Parathyroid adenoma (tissue), 2 donors: ENCODE measurements around the gene TGFA.

Experiments used
- H2AFZ ChIP-seq: fragments of 300-600 bp; sonication (generic); one replicate; pipeline ENCODE4 v1.7.0; 2017; ENCODE audit warnings: antibody characterized with exemption, mild to moderate bottlenecking
- H3K27ac ChIP-seq: fragments of 300-600 bp; sonication (generic); one replicate; pipeline ENCODE4 v1.7.0; 2017
- H3K27me3 ChIP-seq: fragments of 300-600 bp; sonication (generic); one replicate; pipeline ENCODE4 v1.7.0; 2017; ENCODE audit warnings: low read length; ENCODE audit not compliant: control insufficient read depth, insufficient read depth
- H3K36me3 ChIP-seq: fragments of 300-600 bp; sonication (generic); one replicate; pipeline ENCODE4 v1.7.0; 2017; ENCODE audit warnings: low read length; ENCODE audit not compliant: control insufficient read depth, insufficient read depth
- H3K4me1 ChIP-seq: fragments of 300-600 bp; sonication (generic); one replicate; pipeline ENCODE4 v1.7.0; 2017; ENCODE audit warnings: control low read depth
- H3K4me2 ChIP-seq: fragments of 300-600 bp; sonication (generic); one replicate; pipeline ENCODE4 v1.7.0; 2017; ENCODE audit warnings: low read length
- H3K4me3 ChIP-seq: fragments of 300-600 bp; sonication (generic); one replicate; pipeline ENCODE4 v1.7.0; 2017; ENCODE audit warnings: low read depth, low read length
- H3K79me2 ChIP-seq: fragments of 300-600 bp; sonication (generic); one replicate; pipeline ENCODE4 v1.7.0; 2017; ENCODE audit warnings: control low read depth
- H3K9ac ChIP-seq: fragments of 300-600 bp; sonication (generic); one replicate; pipeline ENCODE4 v1.7.0; 2017; ENCODE audit warnings: mild to moderate bottlenecking
- H3K9me3 ChIP-seq: fragments of 300-600 bp; sonication (generic); one replicate; pipeline ENCODE4 v1.7.0; 2017; ENCODE audit warnings: low read length; ENCODE audit not compliant: control insufficient read depth
- CTCF ChIP-seq: fragments of 300-600 bp; sonication (generic); IDR thresholded peaks from one replicate; pipeline ENCODE4 v1.7.0; 2017; ENCODE audit warnings: antibody characterized with exemption, mild to moderate bottlenecking
- donor health status: primary hyperparathyroidism.

Gene TGFA

GRCh38 chr2:70518557-70518956 is 35.1 kb downstream of the TGFA start:
- no peaks in the 10 kb centered on the region for H3K9me3 ChIP-seq
- no peaks in the 10 kb centered on the region for H3K27me3 ChIP-seq
- no peak overlapping the region for H3K9ac ChIP-seq
- H3K4me3 ChIP-seq: no peak overlapping the region
- H3K4me2 ChIP-seq: no peak overlapping the region
- no peaks in the 10 kb centered on the region for H3K79me2 ChIP-seq
- H3K27ac ChIP-seq: no peak overlapping the region
- H3K4me1 ChIP-seq: no peaks in the 10 kb centered on the region
- no peak for TF ChIP-seq CTCF
- H3K36me3 ChIP-seq: no peaks in the 10 kb centered on the region
- no peak overlapping the region for H2AFZ ChIP-seq

DNA sequence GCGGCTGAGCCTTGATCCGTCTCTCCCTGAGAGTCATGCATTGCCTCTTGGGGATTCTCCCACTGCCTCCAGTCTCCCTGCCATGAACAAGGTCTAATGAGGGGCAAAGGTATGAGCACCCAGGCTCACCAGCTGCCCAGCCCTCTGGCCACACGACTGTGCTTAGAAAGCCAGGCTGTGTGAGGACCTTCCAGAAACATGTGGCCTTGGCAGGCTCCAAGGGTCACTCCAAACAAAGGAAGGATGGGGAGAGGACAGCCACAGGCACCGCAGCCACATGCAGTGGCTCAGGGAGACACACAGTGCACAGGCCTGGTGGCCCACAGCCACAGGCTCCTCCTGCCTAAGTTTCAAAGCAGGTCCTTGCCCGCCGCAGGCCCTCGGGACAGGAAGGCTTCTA is 35.8 kb downstream of the TGFA start:
- Histone ChIP-seq H2AFZ (no peak overlapping the region), H3K4me3 (no peak overlapping the region), H3K9ac (no peak overlapping the region), H3K27me3 (no peaks in the 10 kb centered on the region), H3K4me1 (no peaks in the 10 kb centered on the region), H3K9me3 (no peaks in the 10 kb centered on the region), H3K36me3 (no peaks in the 10 kb centered on the region), H3K79me2 (no peaks in the 10 kb centered on the region), H3K27ac (no peak overlapping the region), H3K4me2 (no peak overlapping the region)
- TF ChIP-seq CTCF: no peak

GRCh38 chr2:70516596-70516995 is 37.0 kb downstream of the TGFA start:
- Histone ChIP-seq H3K9ac (no peak overlapping the region), H3K27ac (no peak overlapping the region), H3K27me3 (no peaks in the 10 kb centered on the region), H3K4me2 (no peak overlapping the region), H2AFZ (no peak overlapping the region), H3K4me3 (no peak overlapping the region), H3K79me2 (no peaks in the 10 kb centered on the region), H3K36me3 (no peaks in the 10 kb centered on the region), H3K4me1 (no peaks in the 10 kb centered on the region), H3K9me3 (no peaks in the 10 kb centered on the region)
- TF ChIP-seq CTCF: no peak

- H3K36me3 ChIP-seq: no peaks in the 10 kb centered on the region
- H3K9ac ChIP-seq: no peak overlapping the region
- H2AFZ ChIP-seq: no peak overlapping the region
- H3K79me2 ChIP-seq: no peaks in the 10 kb centered on the region
- no peak for TF ChIP-seq CTCF
- H3K4me1 ChIP-seq: no peaks in the 10 kb centered on the region
- H3K4me2 ChIP-seq: no peak overlapping the region
- H3K4me3 ChIP-seq: no peak overlapping the region
- H3K9me3 ChIP-seq: no peaks in the 10 kb centered on the region
- H3K27me3 ChIP-seq: no peaks in the 10 kb centered on the region
- no peak overlapping the region for H3K27ac ChIP-seq
These were observed 37.7 kb downstream of the TGFA start for GRCh38 chr2:70515938-70516337.

GRCh38 chr2:70514612-70515055 is 39.0 kb downstream of the TGFA start:
- Histone ChIP-seq H3K4me3 (no peak overlapping the region), H3K27ac (no peak overlapping the region), H3K27me3 (no peaks in the 10 kb centered on the region), H2AFZ (no peak overlapping the region), H3K36me3 (no peaks in the 10 kb centered on the region), H3K9ac (no peak overlapping the region), H3K79me2 (no peaks in the 10 kb centered on the region), H3K4me2 (no peak overlapping the region), H3K4me1 (no peaks in the 10 kb centered on the region), H3K9me3 (no peaks in the 10 kb centered on the region)
- no peak for TF ChIP-seq CTCF
